SU-DHL-6 (cell line): ENCODE data around the gene CHST14.
"Not testable (repeated sequence)": the region's sequence is repeated elsewhere in the genome, so short reads cannot be mapped to it uniquely, and the experiment has no call there.

Experiments
- H2AFZ ChIP-seq: fragments of 200-600 bp; sonication (generic); 2 replicates; pipeline ENCODE4 v1.6.1; 2014; ENCODE audit warnings: low read depth, mild to moderate bottlenecking, moderate library complexity, mixed read lengths, antibody characterized with exemption, low read length; ENCODE audit not compliant: severe bottlenecking
- H3F3A ChIP-seq: fragments of 200-600 bp; shearing (Covaris generic); 2 replicates; pipeline ENCODE4 v1.6.0; 2016; ENCODE audit warnings: antibody characterized with exemption, mild to moderate bottlenecking; ENCODE audit not compliant: insufficient read depth
- H3K27ac ChIP-seq: fragments of 200-600 bp; sonication (generic); 2 replicates; pipeline ENCODE4 v1.5.1; 2016; ENCODE audit warnings: low read depth, mild to moderate bottlenecking, low read length, moderate library complexity, mixed read lengths
- H3K27me3 ChIP-seq: fragments of 200-600 bp; sonication (generic), shearing (Covaris generic); 2 replicates; pipeline ENCODE4 v1.6.0; 2014; ENCODE audit warnings: mild to moderate bottlenecking, low read length
- H3K36me3 ChIP-seq: fragments of 200-600 bp; sonication (generic); 2 replicates; pipeline ENCODE4 v1.6.1; 2014; ENCODE audit warnings: mild to moderate bottlenecking, low read length, mixed read lengths
- H3K4me2 ChIP-seq: fragments of 300-600, 200-600 bp; shearing (Covaris generic), sonication (generic); 2 replicates; pipeline ENCODE4 v1.6.0; 2014; ENCODE audit warnings: low read length, low read depth, mild to moderate bottlenecking; ENCODE audit not compliant: poor library complexity, severe bottlenecking
- H3K4me3 ChIP-seq: fragments of 200-600 bp; sonication (generic); 2 replicates; pipeline ENCODE4 v1.5.1; 2014; ENCODE audit warnings: antibody characterized with exemption, low read length, mild to moderate bottlenecking, mixed read lengths; ENCODE audit not compliant: insufficient read depth, poor library complexity, severe bottlenecking
- H3K79me2 ChIP-seq: fragments of 200-600 bp; sonication (generic); 2 replicates; pipeline ENCODE4 v1.6.1; 2014; ENCODE audit warnings: mild to moderate bottlenecking, low read length, moderate library complexity; ENCODE audit not compliant: insufficient read depth
- H3K9ac ChIP-seq: fragments of 200-600 bp; sonication (generic); 2 replicates; pipeline ENCODE4 v1.7.0; 2014; ENCODE audit warnings: mild to moderate bottlenecking, low read length
- H3K9me2 ChIP-seq: fragments of 200-600 bp; sonication (generic); replicated peaks from 2 replicates; pipeline ENCODE4 v1.6.1; 2014; ENCODE audit warnings: low read length; ENCODE audit not compliant: insufficient read depth
- H3K9me3 ChIP-seq: fragments of 200-600 bp; sonication (generic); 2 replicates; pipeline ENCODE4 v1.6.1; 2014; ENCODE audit warnings: low read length, mixed read lengths; ENCODE audit not compliant: insufficient read depth
- H4K20me1 ChIP-seq: fragments of 200-600 bp; sonication (generic); 2 replicates; pipeline ENCODE4 v1.6.1; 2014; ENCODE audit warnings: low read depth, mild to moderate bottlenecking, antibody characterized with exemption, low read length, moderate library complexity, mixed read lengths
- CTCF ChIP-seq: fragments of 200-600 bp; sonication (generic); IDR thresholded peaks from one replicate; pipeline ENCODE4 v1.5.1; 2017; ENCODE audit warnings: antibody characterized with exemption, mild to moderate bottlenecking, low read length, moderate library complexity; ENCODE audit not compliant: insufficient read depth, poor library complexity, severe bottlenecking
- EZH2phosphoT487 ChIP-seq: fragments of 200-600 bp; sonication (generic), shearing (Covaris generic); conservative IDR thresholded peaks from 2 replicates; pipeline ENCODE4 v1.6.1; 2018; ENCODE audit warnings: mild to moderate bottlenecking, antibody characterized with exemption, low read length, moderate library complexity, mixed read lengths

The CHST14 gene

GRCh38 chr15:40450047-40450446, 20.7 kb upstream of the CHST14 start:
- no peaks in the 10 kb centered on the region for H3K27me3 ChIP-seq
- H3F3A ChIP-seq = no peaks in the 10 kb centered on the region
- H3K4me3 ChIP-seq = no peak overlapping the region
- H3K9ac ChIP-seq = no peak overlapping the region
- H3K27ac ChIP-seq = no peak overlapping the region
- no peaks in the 10 kb centered on the region for H3K9me2 ChIP-seq
- H2AFZ ChIP-seq = no peak overlapping the region
- H3K79me2 ChIP-seq = peaks cover 82% of the 10 kb centered on the region
- H3K9me3 ChIP-seq = no peaks in the 10 kb centered on the region
- H3K36me3 ChIP-seq = no peaks in the 10 kb centered on the region
- H4K20me1 ChIP-seq = peaks cover 3% of the 10 kb centered on the region; the same call in 1 of the 2 replicates
- no peak overlapping the region for H3K4me2 ChIP-seq
- no peak for TF ChIP-seq EZH2phosphoT487
- TF ChIP-seq CTCF = no peak

- Histone ChIP-seq H3K4me3 (no peak overlapping the region), H3K27me3 (no peaks in the 10 kb centered on the region), H3K9ac (no peak overlapping the region; the same call in 1 of the 2 replicates), H3F3A (no peaks in the 10 kb centered on the region), H3K9me3 (no peaks in the 10 kb centered on the region), H2AFZ (no peak overlapping the region), H3K27ac (no peak overlapping the region), H3K4me2 (no peak overlapping the region), H3K79me2 (peaks cover 81% of the 10 kb centered on the region), H3K9me2 (no peaks in the 10 kb centered on the region), H4K20me1 (peaks cover 3% of the 10 kb centered on the region; the same call in 1 of the 2 replicates), H3K36me3 (no peaks in the 10 kb centered on the region)
- TF ChIP-seq EZH2phosphoT487 = no peak
- TF ChIP-seq CTCF = no peak
Observed at GRCh38 chr15:40451527-40452158, 19.1 kb upstream of the CHST14 start.

- Histone ChIP-seq H3K27ac (no peak overlapping the region), H3K9me2 (no peaks in the 10 kb centered on the region), H2AFZ (no peak overlapping the region), H3K9me3 (no peaks in the 10 kb centered on the region), H3K9ac (no peak overlapping the region; the same call in 1 of the 2 replicates), H3K27me3 (no peaks in the 10 kb centered on the region), H3K4me3 (no peak overlapping the region), H3K4me2 (no peak overlapping the region), H3F3A (no peaks in the 10 kb centered on the region), H3K36me3 (no peaks in the 10 kb centered on the region), H4K20me1 (peaks cover 3% of the 10 kb centered on the region; the same call in 1 of the 2 replicates), H3K79me2 (peaks cover 83% of the 10 kb centered on the region)
- TF ChIP-seq EZH2phosphoT487 (no peak), CTCF (no peak)
Observed at GRCh38 chr15:40452296-40453090, 18.3 kb upstream of the CHST14 start.

- not testable (repeated sequence) for H3K9ac ChIP-seq, H3F3A ChIP-seq, H3K4me2 ChIP-seq, H4K20me1 ChIP-seq, H3K9me2 ChIP-seq, H3K9me3 ChIP-seq, H3K4me3 ChIP-seq, H3K27me3 ChIP-seq, H3K36me3 ChIP-seq, H2AFZ ChIP-seq, H3K27ac ChIP-seq
- peaks cover 85% of the 10 kb centered on the region for H3K79me2 ChIP-seq
Observed at GRCh38 chr15:40453941-40454340, 16.8 kb upstream of the CHST14 start.
